GM18519 (cell line): ENCODE measurements around the gene IFT57.

Source experiments
- ATAC-seq: cut with Tn5 transposase; IDR thresholded peaks from one replicate; pipeline ENCODE4 v1.9.1; 2021; ENCODE audit warnings: mild to moderate bottlenecking, moderate library complexity; ENCODE audit not compliant: unreplicated experiment, low FRiP score

Gene IFT57

DNA sequence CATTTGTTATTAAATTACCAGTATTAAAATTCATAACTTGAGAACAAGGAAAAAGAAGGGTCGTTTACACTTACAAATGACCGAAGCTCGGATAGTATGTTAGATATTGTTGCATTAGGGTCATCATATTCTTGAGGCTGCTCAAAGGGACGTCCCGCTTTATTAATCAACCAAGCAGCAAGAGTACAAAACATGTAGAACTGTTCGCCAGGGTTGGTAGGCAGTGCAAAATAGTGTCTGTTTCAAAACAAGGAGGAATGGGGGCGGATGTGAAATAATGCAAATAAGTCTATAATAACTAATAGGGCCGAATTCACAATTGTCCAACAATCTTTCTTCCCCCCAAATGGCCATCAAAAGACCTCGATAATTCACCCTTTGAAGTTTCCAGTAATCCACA lies 2.9 kb downstream of the IFT57 start:
- ATAC-seq: no peak

DNA sequence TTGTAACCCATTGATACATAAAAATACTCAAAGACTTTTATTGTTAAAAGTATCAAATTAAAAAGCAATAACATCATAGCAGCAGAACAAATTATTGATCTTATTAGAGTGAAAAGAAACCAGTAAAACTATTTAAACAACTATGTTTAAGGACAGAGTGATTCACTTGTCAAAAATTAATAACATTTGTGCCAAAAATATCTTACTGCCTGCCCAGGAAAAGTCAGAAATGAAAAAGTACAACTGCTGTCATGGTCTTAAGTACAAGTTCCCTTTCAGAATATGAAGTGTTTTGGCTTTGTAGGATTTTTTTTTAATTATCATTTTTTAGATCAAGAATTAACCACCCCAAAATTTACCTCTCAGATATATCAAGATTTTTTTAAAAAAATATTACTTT lies 3.4 kb downstream of the IFT57 start:
- ATAC-seq: no peak

DNA sequence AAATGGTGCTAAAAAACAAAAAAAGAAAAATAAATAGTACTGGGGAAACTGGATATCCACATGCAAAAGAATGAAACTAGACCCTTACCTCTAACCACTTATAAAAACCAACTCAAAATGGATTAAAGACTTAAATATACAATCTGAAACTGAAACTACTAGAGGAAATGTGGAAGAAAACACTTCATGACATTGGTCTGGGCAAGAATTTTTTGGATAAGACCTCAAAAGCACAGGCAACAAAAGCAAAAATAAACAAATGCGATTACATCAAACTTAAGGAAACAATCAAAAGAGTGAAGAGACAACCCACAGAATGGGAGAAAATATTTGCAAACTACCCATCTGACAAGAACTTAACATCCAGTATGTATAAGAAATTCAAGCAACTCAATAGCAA lies 6.4 kb downstream of the IFT57 start:
- ATAC-seq: no peak

DNA sequence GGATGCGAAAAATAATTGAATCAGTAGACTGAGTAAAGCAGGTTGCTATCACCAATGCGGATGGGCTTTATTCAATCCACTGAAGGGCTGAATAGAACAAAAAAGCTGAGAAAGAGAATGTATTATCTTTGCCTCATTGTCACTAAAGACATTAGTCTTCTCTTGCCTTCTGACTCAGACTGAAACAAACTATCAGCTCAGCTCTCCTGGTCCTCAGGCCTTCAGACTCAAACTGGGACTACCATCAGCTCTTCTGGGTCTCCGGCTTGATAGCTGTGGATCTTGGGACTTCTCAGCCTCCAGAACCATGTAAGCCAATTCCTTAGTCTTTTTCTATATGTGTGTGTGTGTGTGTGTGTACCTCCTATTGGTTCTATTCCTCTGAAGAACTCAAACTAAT lies 12.6 kb downstream of the IFT57 start:
- peak; percentile 55 for ATAC-seq

DNA sequence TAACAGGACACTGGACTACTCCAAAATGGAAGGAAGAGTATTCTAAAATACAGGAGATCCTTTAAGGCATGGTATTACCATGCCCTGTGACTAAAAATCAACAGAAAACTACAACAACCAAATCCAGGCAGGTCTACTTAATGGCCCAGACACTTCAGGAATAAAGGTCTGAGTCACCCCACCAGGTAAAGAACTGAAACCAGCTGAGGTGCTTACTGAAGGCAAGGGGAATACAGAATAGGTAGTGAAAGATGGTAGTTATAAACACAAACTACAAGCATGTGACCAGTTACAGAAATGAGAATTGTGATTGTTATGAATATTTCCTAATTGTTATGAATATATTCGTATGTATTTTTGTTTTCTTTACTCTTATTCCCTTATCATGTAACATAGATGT lies 13.4 kb downstream of the IFT57 start:
- peak; percentile 76 for ATAC-seq

DNA sequence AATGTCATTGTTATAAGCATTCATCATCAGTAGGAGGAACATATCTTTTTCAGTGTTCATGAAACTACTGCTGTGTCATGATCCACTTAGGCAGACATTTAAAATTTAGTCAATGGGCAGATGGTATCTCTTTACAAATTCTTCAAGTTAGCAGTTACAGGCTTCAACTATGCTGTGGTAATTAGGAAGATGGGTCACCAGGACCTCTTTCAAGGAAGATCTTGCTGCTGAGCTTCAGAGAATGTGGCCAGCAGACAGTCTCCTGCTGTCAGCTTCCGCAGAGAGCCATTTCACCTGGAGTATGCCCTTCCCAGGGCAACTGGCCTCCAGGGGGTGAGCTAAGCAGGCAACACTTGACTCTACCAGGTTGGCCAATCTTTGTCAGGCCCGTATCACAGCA lies 19.4 kb downstream of the IFT57 start:
- ATAC-seq: no peak

DNA sequence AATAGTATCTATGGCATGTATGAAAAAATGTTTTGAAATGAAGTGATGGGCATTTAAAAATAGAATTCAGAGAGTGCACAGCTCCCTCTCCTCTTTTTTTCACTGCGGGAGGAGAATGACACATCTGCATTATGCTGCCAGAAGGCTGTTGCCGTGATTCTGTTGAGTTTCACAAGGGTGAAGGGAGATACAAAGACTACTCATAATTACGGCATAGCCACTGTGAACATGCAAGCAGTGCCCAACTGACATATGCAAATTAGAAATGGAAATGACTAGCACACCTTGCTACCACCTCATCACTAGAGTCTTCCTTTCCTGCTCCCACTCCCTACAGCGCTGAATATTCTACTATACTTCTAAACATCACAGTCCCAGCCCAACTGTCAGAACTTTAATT lies 20.1 kb downstream of the IFT57 start:
- ATAC-seq: peak; percentile 44

DNA sequence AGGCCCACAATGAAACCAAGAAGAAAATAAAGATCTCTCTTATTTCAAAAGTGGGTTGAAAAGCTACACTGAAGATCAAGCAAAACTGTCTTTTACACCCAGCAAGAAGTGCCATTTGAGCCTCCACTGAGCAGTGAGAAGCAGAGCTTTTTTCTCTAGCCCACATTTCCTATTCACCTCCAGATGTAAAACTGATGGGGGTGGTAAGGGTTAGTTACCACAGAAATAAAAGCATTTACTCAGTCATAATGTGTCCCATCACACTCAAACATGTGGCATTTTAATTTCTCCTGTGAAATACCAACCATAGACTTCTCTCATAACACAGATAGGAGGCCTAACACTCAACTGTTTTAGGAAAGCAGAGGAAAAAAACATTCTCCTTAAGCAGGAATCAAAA lies 21.0 kb downstream of the IFT57 start:
- no peak for ATAC-seq

DNA sequence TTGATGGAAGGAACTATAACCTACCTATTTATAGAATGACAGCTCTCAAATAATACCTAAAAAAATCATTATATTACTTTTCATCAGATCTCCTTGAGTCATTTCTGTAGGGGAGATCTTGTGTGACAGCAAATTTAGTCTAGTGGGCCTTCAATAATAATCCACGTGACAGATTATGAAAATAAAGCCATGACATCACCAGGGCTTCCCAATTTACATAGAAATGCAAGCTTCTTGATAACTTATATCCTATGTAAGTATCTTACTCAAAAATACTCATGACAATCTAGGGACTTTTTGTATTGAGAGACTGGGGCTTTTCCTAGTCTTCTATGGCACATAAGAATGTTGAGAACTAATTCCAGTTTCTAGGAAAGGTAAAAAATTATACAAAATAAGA lies 21.6 kb downstream of the IFT57 start:
- no peak for ATAC-seq

DNA sequence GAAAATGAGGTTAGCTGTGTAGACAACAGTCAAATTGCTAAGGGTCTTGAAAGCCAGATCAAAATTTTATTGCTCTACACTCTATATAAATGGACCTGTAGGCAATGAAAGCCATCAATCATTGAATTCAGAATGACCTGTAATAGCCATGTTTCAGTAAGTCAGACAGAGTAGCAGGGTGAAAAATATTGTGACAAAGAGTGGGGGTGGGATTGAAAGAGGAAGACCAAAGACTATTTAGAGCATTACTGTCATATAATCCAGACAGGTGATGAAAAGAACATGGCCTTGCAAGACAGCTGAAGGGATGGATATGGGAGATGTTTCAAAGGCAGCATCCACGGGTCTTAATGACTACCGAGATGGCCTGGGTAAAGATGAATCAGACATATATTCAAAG lies 22.2 kb downstream of the IFT57 start:
- no peak for ATAC-seq

DNA sequence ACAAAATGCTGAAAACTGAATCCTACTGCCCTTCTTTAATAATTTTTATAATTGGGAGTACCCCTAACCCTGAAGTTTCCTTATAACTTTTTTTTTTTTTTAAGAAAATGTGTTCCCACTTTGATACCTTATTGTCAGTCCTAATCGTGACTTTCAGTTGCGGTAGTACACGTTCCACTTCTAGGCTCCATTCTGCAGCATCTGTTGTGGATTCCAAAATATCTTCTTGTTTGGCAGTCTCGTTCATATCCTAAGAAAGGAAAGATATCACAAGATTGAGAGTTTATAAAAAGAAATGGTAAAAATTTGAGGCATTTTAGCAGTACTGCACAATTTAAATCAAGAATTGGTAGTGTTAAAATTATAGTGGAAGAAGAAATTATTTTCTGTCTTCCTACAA lies 30.8 kb downstream of the IFT57 start:
- ATAC-seq: no peak

DNA sequence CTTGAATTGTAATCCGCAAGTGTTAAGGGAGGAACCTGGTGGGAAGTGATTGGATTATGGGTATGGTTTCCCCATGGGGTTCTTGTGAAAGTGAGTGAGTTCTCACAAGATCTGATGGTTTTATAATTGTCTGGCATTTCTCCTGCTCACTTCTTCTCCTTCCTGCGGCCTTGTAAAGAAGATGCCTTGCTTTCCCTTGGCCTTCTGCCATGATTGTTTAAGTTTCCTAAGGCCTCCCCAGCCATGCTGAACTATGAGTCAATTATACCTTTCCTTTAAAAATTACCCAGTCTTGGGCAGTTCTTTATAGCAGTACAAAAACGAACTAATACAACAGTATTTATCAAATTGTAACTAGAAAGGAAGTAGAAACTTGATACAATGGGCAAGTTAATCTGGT lies 31.9 kb downstream of the IFT57 start:
- ATAC-seq: no peak

DNA sequence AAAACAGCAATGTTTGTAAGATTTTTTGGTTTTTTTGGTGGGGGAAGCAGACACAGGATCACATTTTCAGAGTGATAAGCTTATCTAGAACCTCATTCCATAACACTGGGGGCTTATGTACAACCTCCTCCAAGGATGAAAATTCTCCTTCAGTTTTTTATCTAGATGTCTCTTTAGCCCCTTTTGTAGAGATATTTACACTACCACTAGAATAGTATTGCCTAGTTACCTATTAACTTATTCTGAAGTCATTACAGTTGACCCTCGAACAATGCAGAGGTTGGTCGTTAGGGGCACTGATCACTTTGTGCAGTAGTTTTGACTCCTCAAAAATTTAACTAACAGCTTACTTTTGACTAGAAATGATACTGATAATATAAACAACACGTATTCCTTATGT lies 32.8 kb downstream of the IFT57 start:
- ATAC-seq: no peak

DNA sequence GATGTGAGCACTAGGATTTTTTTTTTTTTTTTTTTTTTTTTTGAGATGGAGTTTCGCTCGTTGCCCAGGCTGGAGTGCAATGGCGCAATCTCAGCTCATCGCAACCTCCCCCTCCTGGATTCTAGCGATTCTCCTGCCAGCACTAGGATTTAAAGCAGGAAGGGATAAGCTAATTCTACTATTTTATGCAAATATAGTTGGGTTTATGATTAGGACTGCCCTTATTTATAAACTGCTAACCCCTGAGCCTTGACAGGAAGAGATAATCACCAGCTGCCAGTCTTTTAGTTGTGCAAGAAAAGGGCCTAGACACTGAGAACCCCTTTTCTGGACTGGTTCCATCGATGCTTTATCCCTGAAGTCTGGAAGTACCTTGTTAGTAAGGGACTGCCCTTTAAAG lies 36.7 kb downstream of the IFT57 start:
- ATAC-seq: no peak

DNA sequence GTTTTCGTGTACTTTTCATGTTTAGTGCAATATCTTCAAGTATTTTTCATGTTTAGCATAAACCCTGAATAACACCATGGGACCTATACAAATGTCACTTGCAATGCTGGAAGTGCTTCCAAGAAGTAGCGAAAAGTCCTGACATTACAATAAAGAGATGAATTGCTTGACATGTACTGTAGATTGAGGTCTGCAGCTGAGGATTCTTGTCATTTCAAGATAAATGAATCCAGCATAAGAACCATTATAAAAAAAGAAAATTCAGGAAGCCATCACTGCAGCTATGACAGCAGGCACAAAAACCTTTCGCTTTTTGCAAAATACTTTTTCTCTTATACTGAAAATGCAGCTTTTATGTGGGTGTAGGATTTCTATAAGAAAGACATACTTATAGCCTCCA lies 37.4 kb downstream of the IFT57 start:
- no peak for ATAC-seq

DNA sequence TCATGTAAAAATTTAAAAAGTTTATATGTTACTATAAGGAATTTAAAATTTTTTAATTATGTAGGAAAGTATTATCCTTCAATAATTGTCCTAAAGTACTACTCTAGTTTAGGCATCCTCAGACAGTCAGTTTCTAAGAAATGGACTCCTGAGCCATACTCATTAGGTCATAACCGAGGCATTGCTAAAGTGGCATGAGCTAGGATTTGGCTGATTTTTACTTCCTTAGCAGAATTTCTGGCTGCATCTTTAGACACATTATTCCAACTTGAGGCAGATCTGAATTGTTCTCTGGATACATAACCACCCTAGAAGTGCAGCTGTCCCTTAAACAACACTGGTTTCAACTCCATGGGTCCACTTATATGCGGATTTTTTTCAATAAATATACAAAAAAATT lies 38.3 kb downstream of the IFT57 start:
- no peak for ATAC-seq

DNA sequence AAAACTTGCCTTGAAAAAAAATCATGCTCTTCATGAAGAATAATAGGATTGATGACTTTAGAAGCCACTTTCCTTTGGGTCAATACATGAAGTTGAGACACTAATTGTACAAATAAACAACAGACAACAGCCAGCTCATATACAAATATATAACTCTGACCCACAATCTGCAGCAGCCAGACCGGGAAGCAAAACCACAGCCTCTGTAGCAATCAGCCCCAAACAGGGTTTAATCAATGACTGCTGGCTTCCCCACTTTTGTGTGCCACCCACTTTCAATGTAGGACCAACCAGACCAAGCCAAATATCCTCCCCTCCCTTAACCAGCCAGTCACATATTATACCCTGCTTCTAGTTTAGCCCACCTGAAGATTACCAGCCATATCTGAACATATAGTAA lies 39.0 kb downstream of the IFT57 start:
- ATAC-seq: no peak

DNA sequence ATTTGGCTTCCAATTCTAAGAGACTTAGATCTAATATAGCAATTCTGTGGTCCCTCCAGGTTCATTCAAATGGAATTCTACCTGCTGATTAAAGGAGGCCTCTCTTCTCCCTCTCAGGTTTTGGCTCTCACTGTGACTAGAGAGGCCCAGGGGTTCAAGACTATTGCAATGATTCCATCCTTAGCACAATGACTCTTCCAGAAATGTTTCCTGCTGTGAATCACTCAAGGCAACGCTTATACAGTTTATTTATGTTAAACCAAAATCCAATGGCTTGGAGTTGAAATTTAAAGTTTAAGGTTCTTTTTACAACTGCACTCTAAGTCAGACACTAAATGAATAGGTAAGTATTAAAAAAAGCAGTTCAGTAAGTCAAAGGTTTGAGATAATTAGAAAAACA lies 39.9 kb downstream of the IFT57 start:
- no peak for ATAC-seq

DNA sequence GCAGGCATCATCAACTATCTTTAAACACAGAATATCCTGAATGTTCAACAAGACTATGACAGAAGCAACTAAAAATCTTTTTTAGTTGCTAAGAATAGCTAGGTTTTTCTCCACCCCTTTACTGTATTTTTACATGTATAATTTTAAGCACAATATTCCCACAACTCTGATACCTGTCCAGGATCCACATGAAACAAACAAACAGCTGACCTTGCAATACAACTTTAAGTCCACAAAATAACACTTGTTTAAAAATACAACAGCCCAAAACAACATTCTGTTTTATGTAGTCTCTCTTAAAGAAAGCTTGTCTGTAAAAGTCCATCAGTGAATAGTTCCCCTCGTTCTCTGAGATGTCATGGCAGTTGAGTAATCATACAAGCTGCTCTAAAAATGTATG lies 41.1 kb downstream of the IFT57 start:
- no peak for ATAC-seq

DNA sequence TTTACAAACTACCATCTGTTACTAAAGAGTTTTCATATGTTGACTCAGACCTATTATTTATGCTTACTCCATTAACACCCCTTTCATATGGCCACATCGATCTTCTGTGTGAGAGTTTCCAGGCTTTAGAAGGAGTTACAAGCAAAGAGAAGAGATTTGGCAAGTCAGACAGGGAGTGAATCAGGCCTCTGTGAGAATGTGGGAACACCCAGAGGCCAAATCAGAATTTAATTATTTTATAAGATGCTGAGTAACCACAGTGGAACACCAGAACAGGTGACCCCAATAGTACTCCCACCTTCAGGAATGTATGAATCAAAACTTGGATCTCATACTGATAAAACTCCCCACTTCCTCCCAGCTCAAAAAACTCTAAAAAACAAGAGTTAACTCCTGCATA lies 42.0 kb downstream of the IFT57 start:
- ATAC-seq: no peak

DNA sequence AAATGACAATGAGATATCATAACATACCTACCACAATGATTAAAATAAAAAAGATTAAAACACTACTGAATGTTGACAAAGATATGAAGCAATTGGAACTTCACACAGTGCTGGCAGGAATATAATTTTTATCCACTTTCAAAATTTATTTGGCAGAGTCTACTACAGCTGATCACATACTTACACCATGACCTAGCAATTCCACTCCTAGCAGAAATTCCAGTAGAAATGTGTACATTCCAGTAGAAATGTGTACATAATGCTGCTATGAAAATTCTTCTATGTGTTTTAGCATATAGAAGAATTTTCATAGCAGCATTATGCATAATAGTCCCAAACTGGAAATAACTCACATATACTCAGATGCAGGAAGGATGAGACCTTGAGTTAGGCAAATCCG lies 43.5 kb downstream of the IFT57 start:
- ATAC-seq: no peak

DNA sequence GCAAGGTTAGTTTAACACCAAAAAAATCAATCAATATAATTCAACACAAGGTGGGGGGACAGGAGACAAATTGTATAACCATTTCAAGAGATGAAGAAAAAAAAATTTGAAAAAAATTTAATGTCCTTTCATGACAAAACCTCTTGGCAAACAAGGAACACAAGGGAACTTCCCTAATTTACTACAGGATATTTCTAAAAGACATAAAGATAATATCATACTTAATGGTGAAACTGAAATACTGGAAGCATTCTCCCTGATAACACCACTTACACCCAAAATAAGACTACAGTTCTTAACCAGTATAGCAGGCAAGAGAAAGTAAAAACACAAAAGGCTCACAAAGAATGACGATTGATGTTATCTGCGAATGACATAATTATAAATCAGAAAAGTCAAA lies 44.7 kb downstream of the IFT57 start:
- ATAC-seq: no peak

DNA sequence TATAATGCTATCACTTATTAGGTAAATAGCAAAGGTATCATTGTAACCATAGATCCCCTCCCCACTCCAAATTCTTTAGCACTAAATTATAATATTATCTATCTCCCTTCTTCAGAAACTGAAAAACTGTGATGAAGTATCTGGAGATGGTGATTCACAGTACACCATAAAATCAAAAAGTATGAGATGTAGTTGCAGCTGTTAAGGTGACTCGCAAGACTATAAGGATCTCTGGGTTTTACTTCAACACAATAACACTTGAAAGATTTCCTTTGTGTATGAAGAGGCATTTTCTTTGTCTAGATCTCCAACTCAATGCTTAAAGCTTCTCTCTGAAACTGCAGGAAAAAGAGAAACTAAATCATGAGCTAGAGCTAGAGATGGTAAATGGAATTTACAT lies 46.9 kb downstream of the IFT57 start:
- ATAC-seq: no peak

DNA sequence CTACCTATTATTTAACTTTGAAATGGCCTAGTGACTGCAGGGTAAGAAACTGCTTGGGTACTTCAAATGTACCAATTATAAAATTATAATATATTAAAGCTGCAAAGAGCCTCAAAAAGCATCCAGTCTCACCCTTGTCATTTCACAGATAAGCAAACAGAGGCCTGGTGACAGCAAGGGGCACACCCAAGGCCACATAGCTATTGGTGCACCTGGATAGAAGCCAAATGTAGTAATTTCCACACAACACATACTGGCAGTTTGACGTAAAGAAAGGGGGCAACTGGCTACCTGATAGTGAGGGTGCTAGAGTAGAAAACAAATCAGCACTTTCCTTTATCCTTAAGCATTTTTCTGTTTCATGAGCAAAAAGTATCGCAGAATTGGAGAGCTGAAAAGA lies 51.1 kb downstream of the IFT57 start:
- ATAC-seq: no peak
